Mammary epithelial cell (primary cell): ENCODE results near the gene NUMA1.

Source experiments
- CTCF ChIP-seq, 2 donors: IDR thresholded peaks in 1 of 2; conservative IDR thresholded peaks in 1 of 2; 2 replicates each; pipeline ENCODE4 v1.5.1; 2011 to 2012; ENCODE audit warnings: inconsistent platforms in 2 of 2, low read length in 2 of 2, mild to moderate bottlenecking in 2 of 2, control low read depth in 1 of 2, low read depth in 1 of 2; ENCODE audit not compliant: insufficient read depth in 1 of 2; ENCODE audit errors: extremely low read depth in 1 of 2
- EZH2 ChIP-seq: IDR thresholded peaks from 2 replicates; pipeline ENCODE4 v1.6.1; 2012; ENCODE audit warnings: low read length, inconsistent platforms, borderline replicate concordance

GRCh38 chr11:72120930-72121329, 40.6 kb upstream of the NUMA1 start:
- TF ChIP-seq CTCF (conservative IDR thresholded peaks at IDR 0.05 in 1 of 2, IDR thresholded peaks at IDR 0.05 in 1 of 2; ENCODE audit: extremely low read depth in 1 of 2, insufficient read depth in 1 of 2, low read depth in 1 of 2, low read length in 2 of 2) (no peak), EZH2 (no peak)
